HL-60 (cell line): ENCODE results near the gene ATP8B4.

Experiments used
- DNase-seq, 2 experiments: peaks; one replicate each; pipeline ENCODE4 v3.0.0-alpha.2; 2010 to 2020; ENCODE audit warnings: low read depth in 1 of 2, low spot score in 1 of 2
- H3K27ac ChIP-seq: fragments of 250-450 bp; sonication (Bioruptor Pico); replicated peaks from 2 replicates; pipeline ENCODE4 v1.5.1; 2020; ENCODE audit warnings: mild to moderate bottlenecking, moderate library complexity
- H3K27me3 ChIP-seq: fragments of 250-450 bp; sonication (Bioruptor Pico); 2 replicates; pipeline ENCODE4 v1.5.1; 2021; ENCODE audit warnings: mild to moderate bottlenecking, moderate library complexity; ENCODE audit not compliant: insufficient read depth, poor library complexity, severe bottlenecking
- H3K4me3 ChIP-seq: replicated peaks from 2 replicates; pipeline ENCODE4 v1.5.1; 2011; ENCODE audit warnings: mild to moderate bottlenecking, control low read depth, low read length; ENCODE audit not compliant: insufficient read depth
- GABPA ChIP-seq: IDR thresholded peaks from 2 replicates; pipeline ENCODE4 v1.6.1; 2012; ENCODE audit warnings: low read depth
- POLR2AphosphoS5 ChIP-seq: IDR thresholded peaks from 2 replicates; pipeline ENCODE4 v1.6.1; 2012; ENCODE audit warnings: low read depth
- SPI1 ChIP-seq: IDR thresholded peaks from 2 replicates; pipeline ENCODE4 v1.6.1; 2012; ENCODE audit warnings: low read depth, mild to moderate bottlenecking, borderline replicate concordance
- TF ChIP-seq, protein P1 (sequence below): IDR thresholded peaks from 2 replicates; pipeline ENCODE4 v1.6.1; 2012; ENCODE audit warnings: low read depth; ENCODE audit not compliant: insufficient replicate concordance
- TF ChIP-seq, protein P2 (sequence below): IDR thresholded peaks from one replicate; pipeline ENCODE4 v1.5.1; 2011; ENCODE audit warnings: low read length, control low read depth, inconsistent platforms; ENCODE audit not compliant: insufficient read depth

Gene ATP8B4

DNA sequence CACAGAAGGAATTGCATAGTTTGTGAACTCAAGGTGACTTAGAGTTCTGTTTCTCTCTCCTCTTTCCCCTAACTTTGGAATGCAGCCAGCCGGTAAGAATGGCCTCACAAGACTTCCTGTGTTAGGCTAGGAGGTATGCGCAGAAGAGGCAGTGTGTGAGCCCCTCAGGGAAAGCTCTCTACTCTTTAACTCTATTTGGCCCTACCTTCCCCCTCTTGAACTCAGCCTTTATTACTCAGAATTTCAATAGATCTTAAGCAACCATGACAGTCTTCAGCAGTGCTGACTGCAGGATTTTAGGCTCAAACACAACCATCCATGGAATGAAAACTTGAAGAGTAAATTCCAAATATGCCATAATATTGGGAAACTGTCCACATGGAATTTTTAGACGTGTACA lies 288.6 kb downstream of the ATP8B4 start:
- no peak overlapping the region for H3K27ac ChIP-seq
- no peaks in the 10 kb centered on the region for H3K27me3 ChIP-seq
- no peak for DNase-seq
- TF ChIP-seq GABPA = no peak
- TF ChIP-seq, protein P1, sequence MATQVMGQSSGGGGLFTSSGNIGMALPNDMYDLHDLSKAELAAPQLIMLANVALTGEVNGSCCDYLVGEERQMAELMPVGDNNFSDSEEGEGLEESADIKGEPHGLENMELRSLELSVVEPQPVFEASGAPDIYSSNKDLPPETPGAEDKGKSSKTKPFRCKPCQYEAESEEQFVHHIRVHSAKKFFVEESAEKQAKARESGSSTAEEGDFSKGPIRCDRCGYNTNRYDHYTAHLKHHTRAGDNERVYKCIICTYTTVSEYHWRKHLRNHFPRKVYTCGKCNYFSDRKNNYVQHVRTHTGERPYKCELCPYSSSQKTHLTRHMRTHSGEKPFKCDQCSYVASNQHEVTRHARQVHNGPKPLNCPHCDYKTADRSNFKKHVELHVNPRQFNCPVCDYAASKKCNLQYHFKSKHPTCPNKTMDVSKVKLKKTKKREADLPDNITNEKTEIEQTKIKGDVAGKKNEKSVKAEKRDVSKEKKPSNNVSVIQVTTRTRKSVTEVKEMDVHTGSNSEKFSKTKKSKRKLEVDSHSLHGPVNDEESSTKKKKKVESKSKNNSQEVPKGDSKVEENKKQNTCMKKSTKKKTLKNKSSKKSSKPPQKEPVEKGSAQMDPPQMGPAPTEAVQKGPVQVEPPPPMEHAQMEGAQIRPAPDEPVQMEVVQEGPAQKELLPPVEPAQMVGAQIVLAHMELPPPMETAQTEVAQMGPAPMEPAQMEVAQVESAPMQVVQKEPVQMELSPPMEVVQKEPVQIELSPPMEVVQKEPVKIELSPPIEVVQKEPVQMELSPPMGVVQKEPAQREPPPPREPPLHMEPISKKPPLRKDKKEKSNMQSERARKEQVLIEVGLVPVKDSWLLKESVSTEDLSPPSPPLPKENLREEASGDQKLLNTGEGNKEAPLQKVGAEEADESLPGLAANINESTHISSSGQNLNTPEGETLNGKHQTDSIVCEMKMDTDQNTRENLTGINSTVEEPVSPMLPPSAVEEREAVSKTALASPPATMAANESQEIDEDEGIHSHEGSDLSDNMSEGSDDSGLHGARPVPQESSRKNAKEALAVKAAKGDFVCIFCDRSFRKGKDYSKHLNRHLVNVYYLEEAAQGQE = no peak
- TF ChIP-seq SPI1 = no peak
- no peak for TF ChIP-seq POLR2AphosphoS5
- TF ChIP-seq, protein P2, sequence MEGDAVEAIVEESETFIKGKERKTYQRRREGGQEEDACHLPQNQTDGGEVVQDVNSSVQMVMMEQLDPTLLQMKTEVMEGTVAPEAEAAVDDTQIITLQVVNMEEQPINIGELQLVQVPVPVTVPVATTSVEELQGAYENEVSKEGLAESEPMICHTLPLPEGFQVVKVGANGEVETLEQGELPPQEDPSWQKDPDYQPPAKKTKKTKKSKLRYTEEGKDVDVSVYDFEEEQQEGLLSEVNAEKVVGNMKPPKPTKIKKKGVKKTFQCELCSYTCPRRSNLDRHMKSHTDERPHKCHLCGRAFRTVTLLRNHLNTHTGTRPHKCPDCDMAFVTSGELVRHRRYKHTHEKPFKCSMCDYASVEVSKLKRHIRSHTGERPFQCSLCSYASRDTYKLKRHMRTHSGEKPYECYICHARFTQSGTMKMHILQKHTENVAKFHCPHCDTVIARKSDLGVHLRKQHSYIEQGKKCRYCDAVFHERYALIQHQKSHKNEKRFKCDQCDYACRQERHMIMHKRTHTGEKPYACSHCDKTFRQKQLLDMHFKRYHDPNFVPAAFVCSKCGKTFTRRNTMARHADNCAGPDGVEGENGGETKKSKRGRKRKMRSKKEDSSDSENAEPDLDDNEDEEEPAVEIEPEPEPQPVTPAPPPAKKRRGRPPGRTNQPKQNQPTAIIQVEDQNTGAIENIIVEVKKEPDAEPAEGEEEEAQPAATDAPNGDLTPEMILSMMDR = no peak
- H3K4me3 ChIP-seq = no peak overlapping the region

DNA sequence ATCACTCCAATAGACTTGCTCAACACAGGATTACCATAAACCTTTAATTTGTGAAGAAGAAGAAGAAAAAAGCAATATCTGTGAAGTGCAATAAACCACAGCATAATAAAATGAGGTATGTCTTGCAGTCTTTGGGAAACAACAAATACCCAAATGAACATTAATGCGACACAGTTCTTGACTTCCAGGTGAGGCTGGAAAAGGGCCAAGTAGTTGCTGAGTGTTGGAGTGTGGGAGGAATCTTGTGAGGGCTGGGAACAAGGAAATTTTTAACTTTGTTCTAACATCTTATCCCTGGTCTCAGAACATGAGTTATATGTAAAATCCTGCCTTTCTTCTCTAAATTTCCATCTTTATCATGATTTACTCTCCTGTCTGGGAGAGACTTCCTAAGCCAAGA lies 291.7 kb downstream of the ATP8B4 start:
- H3K27ac ChIP-seq = no peak overlapping the region
- DNase-seq = no peak
- H3K27me3 ChIP-seq = no peaks in the 10 kb centered on the region
- H3K4me3 ChIP-seq = no peak overlapping the region
- TF ChIP-seq, protein P1 = no peak
- TF ChIP-seq GABPA (no peak), SPI1 (no peak), POLR2AphosphoS5 (no peak)
- TF ChIP-seq, protein P2 = no peak

DNA sequence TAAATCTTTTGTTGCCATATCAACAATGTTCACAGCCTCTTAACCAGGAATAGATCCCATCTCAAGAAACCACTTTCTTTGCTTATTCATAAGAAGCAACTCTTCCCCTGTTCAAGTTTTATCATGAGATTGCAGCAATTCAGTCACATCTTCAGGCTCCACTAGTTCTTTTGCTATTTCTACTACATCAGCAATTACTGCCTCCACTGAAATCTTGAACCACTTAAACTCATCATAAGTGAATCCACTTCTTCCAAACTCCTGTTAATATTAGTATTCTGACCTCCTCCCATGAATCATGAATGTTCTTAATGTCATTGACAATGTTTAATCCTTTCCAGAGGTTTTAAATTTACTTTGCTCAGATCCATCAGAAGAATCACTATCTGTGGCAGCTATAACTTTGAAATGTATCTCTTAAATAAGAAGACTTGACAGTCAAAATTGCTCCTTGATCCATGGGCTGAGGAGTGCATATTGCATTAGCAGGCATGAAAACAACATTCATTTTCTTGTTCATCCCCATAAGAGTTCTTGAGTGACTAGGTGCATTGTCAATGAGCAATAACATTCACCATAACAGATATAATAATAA lies 292.3 kb downstream of the ATP8B4 start:
- H3K4me3 ChIP-seq = no peak overlapping the region
- H3K27me3 ChIP-seq = no peaks in the 10 kb centered on the region
- DNase-seq = no peak
- no peak overlapping the region for H3K27ac ChIP-seq
- no peak for TF ChIP-seq GABPA
- TF ChIP-seq, protein P2 = no peak
- TF ChIP-seq, protein P1 = no peak
- TF ChIP-seq POLR2AphosphoS5 = no peak
- no peak for TF ChIP-seq SPI1
